ENCODE measurements around the gene RSPO3.

The RSPO3 gene

DNA sequence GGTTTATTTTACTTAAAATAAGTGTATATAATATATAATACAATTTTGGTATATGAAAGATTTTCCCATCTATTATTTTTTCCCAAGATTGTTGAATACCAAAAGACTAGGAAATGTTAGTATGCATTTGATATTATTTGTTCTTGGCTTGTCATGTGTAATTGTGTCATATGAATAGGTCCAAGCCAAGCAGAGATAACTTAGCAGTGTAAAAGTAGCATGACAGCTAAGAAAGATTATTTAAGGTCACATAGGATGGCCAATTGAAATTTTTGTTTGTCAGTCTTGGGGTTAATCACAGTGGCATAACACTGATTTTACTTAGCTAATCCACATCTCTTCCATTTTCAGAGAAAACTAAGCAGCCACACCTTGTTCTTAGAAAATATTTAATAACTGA lies 38.8 kb upstream of the RSPO3 start:
- ChIA-PET POLR2A (no interaction called here), CTCF (no interaction called here)
- no peak for DNase-seq (ENCODE audit: extremely low spot score)
- TF ChIP-seq, protein P1, sequence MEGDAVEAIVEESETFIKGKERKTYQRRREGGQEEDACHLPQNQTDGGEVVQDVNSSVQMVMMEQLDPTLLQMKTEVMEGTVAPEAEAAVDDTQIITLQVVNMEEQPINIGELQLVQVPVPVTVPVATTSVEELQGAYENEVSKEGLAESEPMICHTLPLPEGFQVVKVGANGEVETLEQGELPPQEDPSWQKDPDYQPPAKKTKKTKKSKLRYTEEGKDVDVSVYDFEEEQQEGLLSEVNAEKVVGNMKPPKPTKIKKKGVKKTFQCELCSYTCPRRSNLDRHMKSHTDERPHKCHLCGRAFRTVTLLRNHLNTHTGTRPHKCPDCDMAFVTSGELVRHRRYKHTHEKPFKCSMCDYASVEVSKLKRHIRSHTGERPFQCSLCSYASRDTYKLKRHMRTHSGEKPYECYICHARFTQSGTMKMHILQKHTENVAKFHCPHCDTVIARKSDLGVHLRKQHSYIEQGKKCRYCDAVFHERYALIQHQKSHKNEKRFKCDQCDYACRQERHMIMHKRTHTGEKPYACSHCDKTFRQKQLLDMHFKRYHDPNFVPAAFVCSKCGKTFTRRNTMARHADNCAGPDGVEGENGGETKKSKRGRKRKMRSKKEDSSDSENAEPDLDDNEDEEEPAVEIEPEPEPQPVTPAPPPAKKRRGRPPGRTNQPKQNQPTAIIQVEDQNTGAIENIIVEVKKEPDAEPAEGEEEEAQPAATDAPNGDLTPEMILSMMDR (IDR thresholded peaks at IDR 0.05; ENCODE audit: control extremely low read depth, extremely low read depth, low read depth, missing control alignments): no peak

DNA sequence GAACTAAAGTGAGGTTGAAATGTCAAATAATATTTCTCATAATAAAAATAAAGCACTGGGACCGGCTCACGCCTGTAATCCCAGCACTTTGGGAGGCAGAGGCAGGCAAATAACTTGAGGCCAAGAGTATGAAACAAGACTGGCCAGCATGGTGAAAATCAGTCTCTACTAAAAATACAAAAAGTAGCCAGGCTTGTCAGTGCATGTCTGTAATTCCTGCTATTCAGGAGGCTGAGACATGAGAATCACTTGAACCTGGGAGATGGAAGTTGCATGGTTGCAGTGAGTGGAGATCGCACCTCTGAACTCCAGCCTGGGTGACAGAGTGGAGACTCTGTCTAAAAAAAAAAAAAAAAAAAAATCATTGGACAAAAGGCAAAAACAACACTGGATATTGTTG lies 38.4 kb upstream of the RSPO3 start:
- TF ChIP-seq, protein P1 (IDR thresholded peaks at IDR 0.05; ENCODE audit: control extremely low read depth, extremely low read depth, low read depth, missing control alignments): no peak
- no peak for DNase-seq (ENCODE audit: extremely low spot score)
- CTCF ChIA-PET: no interaction called here
- POLR2A ChIA-PET: no interaction called here

DNA sequence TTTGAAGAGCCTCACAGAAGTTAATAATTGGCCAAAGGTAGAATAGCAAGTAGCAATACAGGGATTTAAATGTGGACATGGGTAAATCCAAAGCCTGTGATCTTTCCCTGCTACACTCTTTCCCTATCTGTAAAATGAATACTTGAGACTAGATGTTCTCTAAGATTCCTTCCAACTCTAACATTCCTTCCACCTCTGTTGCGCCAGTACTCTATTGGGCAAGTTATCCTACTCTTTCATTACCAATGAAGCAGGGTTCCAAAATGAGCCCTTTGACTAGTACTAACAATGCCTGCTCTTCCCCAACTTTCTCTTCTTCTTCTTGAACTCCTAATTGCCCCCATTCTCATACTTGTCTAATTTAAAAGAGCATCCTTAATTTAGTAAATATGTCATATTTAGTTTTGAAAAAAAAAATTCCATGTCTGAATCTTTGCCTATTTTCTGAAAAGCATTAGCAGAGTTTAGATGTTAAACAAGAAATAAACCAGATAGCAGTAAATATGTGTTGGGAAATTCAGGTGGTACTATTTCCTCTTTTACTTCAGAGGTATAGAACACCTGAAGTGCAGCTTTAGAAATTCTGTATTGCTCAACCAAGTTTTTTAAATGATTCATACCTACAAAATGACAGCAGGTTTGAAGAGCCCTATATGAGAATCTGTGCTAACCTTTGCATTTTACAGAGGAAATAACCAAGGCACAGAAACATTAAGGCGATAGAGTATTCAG lies 35.1 kb upstream of the RSPO3 start:
- ChIA-PET POLR2A (no interaction called here), CTCF (no interaction called here)
- DNase-seq (ENCODE audit: extremely low spot score): no peak
- TF ChIP-seq, protein P1 (IDR thresholded peaks at IDR 0.05; ENCODE audit: control extremely low read depth, extremely low read depth, low read depth, missing control alignments): no peak

DNA sequence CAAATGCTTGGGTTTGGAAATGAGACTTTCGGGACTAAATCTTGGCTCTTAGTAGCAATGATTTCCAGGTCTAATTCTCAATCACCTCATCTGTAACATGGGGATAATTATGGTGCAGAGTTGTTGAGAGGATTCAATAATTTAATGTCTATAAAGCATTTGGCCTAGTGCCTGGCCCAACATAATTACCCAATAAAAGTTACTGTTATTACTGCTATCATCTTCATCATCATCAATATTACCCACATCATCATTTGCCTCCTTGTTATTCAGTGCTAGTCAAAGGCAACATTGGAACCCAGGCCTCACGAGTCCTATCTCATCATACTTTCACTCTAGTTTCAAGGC lies 34.5 kb upstream of the RSPO3 start:
- CTCF ChIA-PET: no interaction called here
- TF ChIP-seq, protein P1 (IDR thresholded peaks at IDR 0.05; ENCODE audit: control extremely low read depth, extremely low read depth, low read depth, missing control alignments): no peak
- no peak for DNase-seq (ENCODE audit: extremely low spot score)
- POLR2A ChIA-PET: no interaction called here

DNA sequence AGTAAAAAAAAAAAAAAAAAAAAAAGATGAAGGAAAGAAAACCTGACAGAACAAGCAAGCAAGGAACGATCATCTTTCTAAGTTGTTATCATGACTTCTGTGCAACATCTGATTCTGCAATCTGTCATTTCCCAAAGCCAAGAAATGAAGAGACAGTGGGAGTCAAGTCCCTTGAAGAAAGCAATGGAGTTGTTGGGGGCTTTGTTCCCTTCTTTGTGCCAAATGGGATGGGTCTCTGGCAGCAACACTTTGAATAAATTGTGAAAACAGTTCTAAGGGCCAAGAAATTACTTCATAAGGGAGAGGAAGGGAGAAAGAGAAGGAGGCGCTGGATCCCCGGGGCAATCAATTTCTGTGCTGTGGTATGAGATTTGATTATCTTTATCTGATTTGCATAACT lies 33.3 kb upstream of the RSPO3 start:
- POLR2A ChIA-PET: interaction anchor here (0.6 kb wide), 1 partner anchor 40 kb away, joined by 6 read pairs; no protein-coding TSS in a partner anchor
- TF ChIP-seq, protein P1 (IDR thresholded peaks at IDR 0.05; ENCODE audit: control extremely low read depth, extremely low read depth, low read depth, missing control alignments): no peak
- DNase-seq (ENCODE audit: extremely low spot score): no peak
- CTCF ChIA-PET: interaction anchor here (0.8 to 1.1 kb wide), 2 partner anchors 9 to 60 kb away, joined by 3 to 4 read pairs; no protein-coding TSS in a partner anchor

DNA sequence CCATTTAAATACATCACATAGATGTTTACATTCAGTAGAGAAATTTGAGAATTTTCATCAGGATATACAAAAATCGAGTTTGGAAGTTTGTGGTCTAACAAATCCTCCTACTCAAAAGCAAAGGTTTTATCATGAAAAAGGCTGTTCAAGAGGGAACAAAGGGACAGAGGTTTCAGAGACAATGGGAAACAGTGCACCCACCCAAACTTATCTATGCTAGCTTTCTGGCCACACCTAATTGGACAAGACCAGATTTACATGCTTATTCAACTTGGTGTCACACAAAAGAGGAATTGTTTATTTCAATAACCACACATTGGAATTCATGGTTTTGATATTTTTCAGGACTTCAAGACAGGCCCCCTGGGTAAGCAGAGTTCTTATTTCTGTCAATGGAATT lies 28.4 kb upstream of the RSPO3 start:
- ChIA-PET CTCF (no interaction called here), POLR2A (no interaction called here)
- DNase-seq (ENCODE audit: extremely low spot score): no peak
- TF ChIP-seq, protein P1 (IDR thresholded peaks at IDR 0.05; ENCODE audit: control extremely low read depth, extremely low read depth, low read depth, missing control alignments): no peak

All from GM10248 (cell line).